ENCODE results near the gene DLGAP5.

DNA sequence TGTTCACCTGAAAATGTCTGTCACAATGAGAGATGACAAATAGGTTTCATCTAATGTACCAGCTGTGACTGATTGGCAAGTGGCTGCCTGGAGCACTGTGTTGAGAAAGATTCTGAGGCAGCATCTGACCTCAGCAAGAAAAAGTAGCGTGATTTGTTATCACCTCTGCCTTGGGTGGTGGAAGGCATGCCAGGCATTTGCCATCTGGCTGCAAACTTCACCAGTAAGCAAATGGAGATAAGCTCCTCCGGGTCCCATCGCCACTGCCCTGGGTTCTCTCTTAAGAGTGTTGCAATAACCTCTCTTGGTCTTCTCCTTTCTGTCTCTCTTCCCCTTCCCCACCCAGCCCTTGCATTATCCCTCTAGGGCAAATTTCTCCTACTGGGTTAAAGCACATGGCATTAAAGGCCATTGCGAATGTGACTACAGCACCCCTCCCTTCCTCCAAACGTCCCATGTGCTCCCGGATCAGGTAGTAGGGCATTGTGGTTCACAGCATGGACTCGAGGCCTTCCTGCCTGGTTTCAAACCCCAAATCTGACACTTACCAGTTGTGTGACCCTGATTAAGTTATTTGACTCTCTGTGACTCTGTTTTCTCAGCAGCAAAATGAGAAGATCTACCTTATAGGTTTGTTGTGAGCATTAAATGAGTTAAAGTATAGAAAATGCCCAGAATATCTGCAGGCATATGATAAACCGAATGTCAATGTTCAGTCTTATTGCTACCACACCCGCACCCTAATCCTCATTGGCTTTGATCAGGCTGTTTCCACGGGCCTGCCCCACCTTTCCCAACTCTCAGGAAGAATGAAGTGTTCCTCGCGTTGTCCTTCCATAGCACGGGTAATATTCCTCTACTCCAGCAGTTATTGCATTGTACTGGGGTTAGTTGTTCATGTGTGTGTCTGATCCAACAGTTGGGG, 70.6 kb downstream of the DLGAP5 start:
- TF ChIP-seq CTCF (IDR thresholded peaks at IDR 0.05; ENCODE audit: low read length) (no peak), EZH2 (IDR thresholded peaks at IDR 0.05; ENCODE audit: borderline replicate concordance, low read length) (no peak)
